ENCODE data around the gene SHTN1.

The SHTN1 gene

GRCh38 chr10:116831790-116832189, 173.2 kb downstream of the SHTN1 start:
- no peak overlapping the region for H3K27ac Mint-ChIP-seq
- no peak overlapping the region for H3K4me3 Mint-ChIP-seq
- no peaks in the 10 kb centered on the region for H3K27me3 Mint-ChIP-seq (ENCODE audit: low read depth)
- H3K4me1 Mint-ChIP-seq (ENCODE audit: low read depth), result no peaks in the 10 kb centered on the region
- no peaks in the 10 kb centered on the region for H3K36me3 Mint-ChIP-seq (ENCODE audit: low read depth)
- H3K9me3 Mint-ChIP-seq, result no peaks in the 10 kb centered on the region
